Activated CD4-positive, alpha-beta memory T cell treated with anti-CD3 and anti-CD28 coated beads, Interleukin-2, amount 10 ng/mL, durations not matched to agents 7 days and 5 days (primary cell): Measurements from ENCODE around the gene PTF1A. TPM values are rescaled to one million over a fixed set of nuclear protein-coding genes. Genes with fewer than 3 reads are reported as not detected.
"Not testable (repeated sequence)": the region's sequence is repeated elsewhere in the genome, so short reads cannot be mapped to it uniquely, and the experiment has no call there.

Experiments
- CTCF ChIA-PET: fragments of 350-600 bp; sonication (Branson Sonifier 250); formaldehyde crosslinking; loops from one replicate; lab custom pipeline; 2021; ENCODE audit warnings: antibody characterized with exemption, inconsistent platforms; lab: Charles Lee
- POLR2A ChIA-PET: fragments of 350-600 bp; sonication (Branson Sonifier 250); formaldehyde crosslinking; loops from one replicate; lab custom pipeline; 2021; ENCODE audit warnings: antibody characterized with exemption; lab: Charles Lee
- DNase-seq: peaks from one replicate; pipeline ENCODE4 v3.0.0-alpha.2; 2020
- H3K27ac Mint-ChIP-seq: one replicate; pipeline ENCODE4 v1.8.0; 2021; ENCODE audit warnings: mild to moderate bottlenecking, mixed read lengths
- H3K27me3 Mint-ChIP-seq: one replicate; pipeline ENCODE4 v1.8.0; 2021; ENCODE audit warnings: mixed read lengths
- H3K36me3 Mint-ChIP-seq: one replicate; pipeline ENCODE4 v1.8.0; 2021; ENCODE audit warnings: low read depth, mixed read lengths
- H3K4me1 Mint-ChIP-seq: one replicate; pipeline ENCODE4 v1.8.0; 2021; ENCODE audit warnings: mixed read lengths
- H3K4me3 Mint-ChIP-seq: one replicate; pipeline ENCODE4 v1.8.0; 2021; ENCODE audit warnings: mild to moderate bottlenecking, mixed read lengths
- H3K9me3 Mint-ChIP-seq: one replicate; pipeline ENCODE4 v1.8.0; 2021; ENCODE audit warnings: mixed read lengths
- total RNA-seq, 2 experiments: library from RNA; stranded (reverse); gene quantifications; one replicate each; pipeline ENCODE4 v1.2.3, GENCODE V29; 2021

The PTF1A gene
- total RNA-seq, 2 experiments from 2014 or later, result not detected

DNA sequence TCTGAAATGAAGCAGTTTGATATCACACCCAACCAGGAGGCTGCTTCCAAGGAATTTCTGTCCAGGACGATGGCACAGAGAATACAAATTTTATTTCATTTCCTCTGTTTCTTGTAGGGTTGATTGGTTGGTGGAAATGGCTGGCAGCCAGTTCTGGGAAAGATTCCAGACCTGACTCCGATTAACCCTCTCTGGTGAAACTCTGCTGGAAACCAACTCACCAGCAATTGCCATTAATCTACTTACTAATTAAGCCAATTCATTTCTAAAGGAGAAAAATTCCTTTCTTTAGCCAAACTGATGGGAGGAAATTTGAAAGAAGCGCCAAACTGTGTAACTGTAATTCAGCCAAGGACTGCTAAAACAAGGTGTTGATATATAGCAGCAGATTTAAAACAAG, 10.7 kb downstream of the PTF1A start:
- ChIA-PET CTCF (no interaction called here), POLR2A (no interaction called here)
- Mint-ChIP-seq H3K27ac (no peak overlapping the region), H3K4me1 (peaks cover 6% of the 10 kb centered on the region), H3K36me3 (no peaks in the 10 kb centered on the region), H3K9me3 (no peaks in the 10 kb centered on the region), H3K27me3 (peaks cover 72% of the 10 kb centered on the region), H3K4me3 (no peak overlapping the region)
- DNase-seq, result no peak

DNA sequence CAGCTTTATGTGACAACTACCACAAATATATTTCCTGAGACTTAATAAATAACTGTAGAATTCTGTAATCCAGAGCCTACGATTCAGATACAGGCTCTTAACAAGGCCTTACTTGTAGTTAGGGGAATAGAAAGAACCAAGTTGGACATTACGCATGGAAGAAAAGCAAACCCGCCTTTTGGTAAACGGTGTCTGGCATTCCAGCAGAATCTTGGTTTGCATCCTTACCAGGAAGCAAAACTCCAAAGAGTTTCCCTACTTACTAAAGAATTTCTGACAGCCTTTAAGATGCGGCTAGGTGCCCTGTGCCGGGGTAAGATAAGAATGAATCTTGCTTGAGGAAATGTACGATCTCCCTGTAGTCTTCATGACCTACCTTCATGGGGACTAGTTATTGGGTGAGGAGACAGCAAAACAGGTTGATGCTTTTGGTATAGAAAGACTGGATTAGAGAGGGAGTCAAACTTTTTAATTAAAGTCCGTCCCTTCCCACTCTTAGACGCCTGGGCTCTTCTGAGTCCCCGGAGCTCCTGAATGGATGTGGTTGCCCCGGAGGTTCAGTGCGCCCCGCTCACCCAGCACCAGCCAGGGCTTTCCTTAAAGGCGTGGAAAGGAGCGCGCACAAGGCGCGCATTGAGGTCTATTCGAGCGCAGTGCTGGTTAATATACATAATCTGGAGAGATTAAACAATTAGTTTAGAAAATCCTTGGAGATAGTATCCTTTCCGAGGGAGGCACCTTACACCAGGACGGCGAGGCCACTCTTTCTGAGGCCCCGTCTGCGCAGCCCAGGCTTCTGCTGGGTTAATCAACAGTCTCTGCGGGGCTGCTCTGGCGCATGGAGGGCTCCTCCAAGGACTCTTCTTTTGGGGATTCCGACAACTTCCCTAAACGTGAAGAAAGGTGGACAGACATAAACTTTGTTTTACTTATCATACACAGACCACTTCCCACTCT, 11.5 kb downstream of the PTF1A start:
- H3K27me3 Mint-ChIP-seq, result peaks cover 64% of the 10 kb centered on the region
- POLR2A ChIA-PET, result no interaction called here
- CTCF ChIA-PET, result no interaction called here
- no peak for DNase-seq
- H3K4me1 Mint-ChIP-seq, result peaks cover 6% of the 10 kb centered on the region
- H3K27ac Mint-ChIP-seq, result no peak overlapping the region
- H3K4me3 Mint-ChIP-seq, result no peak overlapping the region
- no peaks in the 10 kb centered on the region for H3K9me3 Mint-ChIP-seq
- H3K36me3 Mint-ChIP-seq, result no peaks in the 10 kb centered on the region

GRCh38 chr10:23204773-23205172, 12.7 kb downstream of the PTF1A start:
- no peak for DNase-seq
- Mint-ChIP-seq H3K4me3 (no peak overlapping the region), H3K27ac (no peak overlapping the region), H3K4me1 (peaks cover 4% of the 10 kb centered on the region), H3K36me3 (no peaks in the 10 kb centered on the region), H3K27me3 (peaks cover 63% of the 10 kb centered on the region), H3K9me3 (no peaks in the 10 kb centered on the region)
- ChIA-PET POLR2A (no interaction called here), CTCF (no interaction called here)

GRCh38 chr10:23205972-23206642, 14.0 kb downstream of the PTF1A start:
- Mint-ChIP-seq H3K36me3 (no peaks in the 10 kb centered on the region), H3K4me1 (no peaks in the 10 kb centered on the region), H3K27me3 (peaks cover 50% of the 10 kb centered on the region), H3K27ac (no peak overlapping the region), H3K4me3 (no peak overlapping the region), H3K9me3 (no peaks in the 10 kb centered on the region)
- CTCF ChIA-PET, result interaction anchor here (0.6 kb wide), 1 partner anchor 1515 kb away, joined by 3 read pairs; no protein-coding TSS in a partner anchor
- DNase-seq, result no peak
- POLR2A ChIA-PET, result no interaction called here

DNA sequence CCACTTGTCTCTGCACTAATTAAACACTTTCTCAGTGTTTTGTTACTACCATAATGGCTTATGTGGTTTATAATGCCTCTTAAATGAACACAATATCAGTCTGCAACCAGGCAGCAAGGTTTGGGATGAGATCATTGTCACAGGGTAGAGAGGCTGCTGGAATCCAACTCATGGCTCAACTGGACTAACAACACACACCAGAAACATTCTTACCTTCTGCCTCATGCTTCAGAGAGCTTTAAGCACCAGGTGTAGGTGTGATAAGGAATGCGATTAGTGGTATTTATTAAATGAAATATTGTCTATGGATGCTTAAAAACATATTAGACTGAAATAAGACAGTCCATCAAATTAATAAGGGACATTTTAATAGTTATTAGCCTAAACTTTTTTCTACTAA, 25.4 kb downstream of the PTF1A start:
- no peak overlapping the region for H3K27ac Mint-ChIP-seq
- H3K27me3 Mint-ChIP-seq, result peaks cover 15% of the 10 kb centered on the region
- no peak for DNase-seq
- no peak overlapping the region for H3K4me3 Mint-ChIP-seq
- ChIA-PET POLR2A (no interaction called here), CTCF (no interaction called here)
- H3K36me3 Mint-ChIP-seq, result no peaks in the 10 kb centered on the region
- no peaks in the 10 kb centered on the region for H3K4me1 Mint-ChIP-seq
- no peaks in the 10 kb centered on the region for H3K9me3 Mint-ChIP-seq

- CTCF ChIA-PET, result no interaction called here
- DNase-seq, result no peak
- H3K27ac Mint-ChIP-seq, result no peak overlapping the region
- H3K36me3 Mint-ChIP-seq, result no peaks in the 10 kb centered on the region
- H3K4me3 Mint-ChIP-seq, result no peak overlapping the region
- H3K4me1 Mint-ChIP-seq, result no peaks in the 10 kb centered on the region
- POLR2A ChIA-PET, result no interaction called here
- H3K9me3 Mint-ChIP-seq, result no peaks in the 10 kb centered on the region
- H3K27me3 Mint-ChIP-seq, result peaks cover 2% of the 10 kb centered on the region
Measured at GRCh38 chr10:23230582-23230981, 38.5 kb downstream of the PTF1A start.

- ChIA-PET CTCF (no interaction called here), POLR2A (no interaction called here)
- H3K36me3 Mint-ChIP-seq, result no peaks in the 10 kb centered on the region
- DNase-seq, result no peak
- no peak overlapping the region for H3K27ac Mint-ChIP-seq
- no peaks in the 10 kb centered on the region for H3K9me3 Mint-ChIP-seq
- H3K4me3 Mint-ChIP-seq, result no peak overlapping the region
- no peaks in the 10 kb centered on the region for H3K27me3 Mint-ChIP-seq
- no peaks in the 10 kb centered on the region for H3K4me1 Mint-ChIP-seq
Measured at GRCh38 chr10:23238015-23238414, 45.9 kb downstream of the PTF1A start.

DNA sequence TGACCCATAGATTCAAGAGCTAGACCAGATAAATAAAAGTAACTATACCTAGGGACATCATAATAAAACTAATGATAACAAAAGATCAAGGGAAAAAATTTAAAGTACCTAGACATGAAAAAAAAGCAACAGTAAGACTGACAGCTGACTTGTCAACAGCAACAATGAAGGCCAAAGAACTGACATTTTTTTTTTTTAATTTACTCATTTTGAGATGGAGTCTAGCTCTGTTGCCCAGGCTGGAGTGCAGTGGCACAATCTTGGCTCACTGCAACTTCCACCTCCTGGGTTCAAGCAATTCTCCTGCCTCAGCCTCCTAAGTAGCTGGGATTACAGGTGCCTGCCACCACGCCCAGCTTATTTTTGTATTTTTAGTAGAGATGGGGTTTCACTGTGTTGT, 49.7 kb downstream of the PTF1A start:
- DNase-seq, H3K27ac Mint-ChIP-seq, H3K36me3 Mint-ChIP-seq, CTCF ChIA-PET, H3K4me3 Mint-ChIP-seq, POLR2A ChIA-PET, H3K9me3 Mint-ChIP-seq, H3K27me3 Mint-ChIP-seq, H3K4me1 Mint-ChIP-seq: not testable (repeated sequence)

Other genes with a start within 250 kb of the PTF1A start
- 10 to 100 TPM; 11.0 to 11.7 TPM for gene MSRB2, start 96.7 kb upstream of the PTF1A start, total RNA-seq
- gene C10orf67, start 152.5 kb downstream of the PTF1A start, total RNA-seq, result not detected
- 10 to 100 TPM; 23.4 to 23.9 TPM for gene OTUD1, start 246.8 kb downstream of the PTF1A start, total RNA-seq